ENCODE results near the gene GRIP1. TPM values are rescaled to one million over a fixed set of nuclear protein-coding genes. Genes with fewer than 3 reads are reported as not detected.

GRIP1 gene
- total RNA-seq, 2 experiments from 2014 or later, result 0.53 to 0.95 TPM

DNA sequence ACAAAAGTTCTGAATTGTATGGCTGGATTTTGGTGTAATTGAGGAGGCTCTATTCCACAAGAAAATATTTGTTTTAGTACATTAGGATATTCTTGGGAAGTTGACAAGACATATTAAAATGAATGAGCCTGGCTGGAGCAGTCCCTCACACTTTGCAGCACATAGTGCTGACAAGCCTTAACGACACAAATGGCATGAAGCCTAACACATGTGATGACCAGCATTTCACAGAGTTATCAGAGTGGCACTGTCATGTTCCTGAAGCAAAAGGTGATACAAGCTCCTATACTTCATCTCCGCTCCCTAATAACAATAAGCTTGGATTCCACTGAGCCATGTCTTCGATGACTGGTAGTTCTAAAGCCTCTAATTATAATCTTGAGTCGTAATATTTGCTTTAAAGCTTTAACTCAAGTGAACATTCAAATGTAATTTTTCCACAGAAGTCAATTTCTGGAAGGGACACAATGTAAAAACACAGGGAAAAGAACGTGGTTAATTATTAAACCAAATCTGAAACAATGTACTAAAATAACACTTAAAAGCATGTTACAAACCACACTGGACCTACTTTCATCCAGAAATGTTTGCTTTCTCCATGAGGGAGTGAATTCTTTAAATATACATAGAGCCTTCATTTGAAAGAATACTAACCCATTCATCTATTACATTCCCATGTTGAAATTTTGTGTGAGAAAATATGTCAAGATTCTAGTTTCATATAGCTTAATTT, 49.6 kb downstream of the GRIP1 start:
- Mint-ChIP-seq H3K36me3 (no peaks in the 10 kb centered on the region), H3K27me3 (peaks cover 11% of the 10 kb centered on the region), H3K9me3 (no peaks in the 10 kb centered on the region), H3K27ac (no peak overlapping the region), H3K4me1 (ENCODE audit: low read depth) (no peaks in the 10 kb centered on the region), H3K4me3 (no peak overlapping the region)
- ChIA-PET POLR2A (no interaction called here), CTCF (no interaction called here)
- intact Hi-C loops (cut with micrococcal nuclease), result no loop called here
- no peak for DNase-seq

DNA sequence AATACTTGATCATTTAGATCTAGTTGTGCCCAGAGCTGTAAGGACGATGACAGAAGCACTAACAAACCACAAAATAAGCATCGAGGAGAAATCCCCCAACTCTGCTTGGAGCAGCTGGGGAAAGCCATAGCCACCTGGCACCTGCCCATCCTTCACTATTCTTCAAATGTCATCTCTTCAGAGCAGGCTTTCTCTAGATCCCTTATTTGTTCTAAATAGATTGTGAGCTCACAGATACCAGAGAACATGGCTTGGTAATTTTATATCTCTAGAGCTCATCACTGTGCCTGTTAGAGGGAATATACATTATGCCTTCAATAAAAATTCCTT, 50.9 kb downstream of the GRIP1 start:
- Mint-ChIP-seq H3K27me3 (peaks cover 8% of the 10 kb centered on the region), H3K9me3 (no peaks in the 10 kb centered on the region), H3K4me1 (ENCODE audit: low read depth) (no peaks in the 10 kb centered on the region), H3K36me3 (no peaks in the 10 kb centered on the region), H3K27ac (no peak overlapping the region), H3K4me3 (no peak overlapping the region)
- DNase-seq, result no peak
- intact Hi-C loops (cut with micrococcal nuclease), result no loop called here
- ChIA-PET POLR2A (no interaction called here), CTCF (no interaction called here)

DNA sequence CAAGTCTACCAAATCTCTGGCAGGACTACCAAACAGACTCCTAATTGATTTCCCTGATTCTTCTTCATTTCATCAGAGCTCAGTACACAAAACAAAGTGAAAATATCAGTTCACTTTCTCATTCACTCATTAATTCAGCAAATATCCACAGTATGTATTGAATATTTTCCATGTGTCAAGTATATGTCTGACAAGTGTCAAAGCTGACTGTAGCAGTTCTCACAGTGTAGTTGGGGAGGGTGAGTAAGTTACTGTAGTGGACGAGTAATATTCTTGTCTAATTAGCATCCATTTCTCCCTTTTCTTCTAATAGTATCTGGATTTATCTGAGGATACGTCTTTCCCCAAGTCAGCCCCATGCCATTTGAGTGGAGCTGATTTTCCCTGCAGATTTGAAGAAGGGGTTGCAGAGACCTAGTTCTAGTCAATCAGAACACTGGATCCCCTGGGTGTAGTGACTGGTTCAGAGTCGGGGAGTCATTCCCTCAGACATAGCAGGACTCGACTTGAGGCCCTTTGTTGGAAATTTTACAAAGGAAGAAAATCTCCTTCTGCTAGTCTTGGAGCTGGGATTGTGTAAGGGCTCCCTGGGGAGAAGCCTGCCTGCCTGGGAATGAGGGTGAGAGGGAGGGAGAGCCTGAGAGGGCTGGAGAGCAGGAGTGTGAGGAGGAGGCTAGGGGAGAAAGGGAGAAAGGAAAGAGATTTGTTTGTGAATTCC, 51.4 kb downstream of the GRIP1 start:
- no peak for DNase-seq
- ChIA-PET POLR2A (no interaction called here), CTCF (no interaction called here)
- no peak overlapping the region for H3K4me3 Mint-ChIP-seq
- intact Hi-C loops (cut with micrococcal nuclease), result no loop called here
- no peaks in the 10 kb centered on the region for H3K36me3 Mint-ChIP-seq
- no peaks in the 10 kb centered on the region for H3K9me3 Mint-ChIP-seq
- no peak overlapping the region for H3K27ac Mint-ChIP-seq
- H3K4me1 Mint-ChIP-seq (ENCODE audit: low read depth), result no peaks in the 10 kb centered on the region
- H3K27me3 Mint-ChIP-seq, result peaks cover 8% of the 10 kb centered on the region

DNA sequence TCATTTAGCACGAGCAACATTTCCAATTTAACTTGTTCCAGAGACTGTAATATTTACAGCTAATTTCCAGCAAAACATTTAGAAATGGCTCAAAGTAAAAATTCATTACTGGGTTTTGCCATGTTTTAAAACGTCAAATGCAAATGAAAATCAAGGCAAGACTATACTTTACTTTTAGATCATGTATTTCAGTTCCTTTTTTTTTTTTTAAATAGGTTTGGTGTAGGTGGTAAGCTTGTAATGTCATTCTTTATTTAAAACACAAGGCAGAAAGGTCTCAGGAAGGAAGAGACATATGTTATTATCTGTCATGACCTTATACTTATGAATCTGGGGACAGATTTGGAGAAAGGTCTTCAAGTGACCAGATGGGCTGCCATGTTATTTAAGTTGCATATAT, 54.1 kb downstream of the GRIP1 start:
- no peak for DNase-seq
- intact Hi-C loops (cut with micrococcal nuclease), result no loop called here
- Mint-ChIP-seq H3K4me3 (no peak overlapping the region), H3K36me3 (no peaks in the 10 kb centered on the region), H3K9me3 (no peaks in the 10 kb centered on the region), H3K27me3 (peaks cover 6% of the 10 kb centered on the region), H3K27ac (no peak overlapping the region), H3K4me1 (ENCODE audit: low read depth) (no peaks in the 10 kb centered on the region)
- ChIA-PET CTCF (no interaction called here), POLR2A (no interaction called here)

DNA sequence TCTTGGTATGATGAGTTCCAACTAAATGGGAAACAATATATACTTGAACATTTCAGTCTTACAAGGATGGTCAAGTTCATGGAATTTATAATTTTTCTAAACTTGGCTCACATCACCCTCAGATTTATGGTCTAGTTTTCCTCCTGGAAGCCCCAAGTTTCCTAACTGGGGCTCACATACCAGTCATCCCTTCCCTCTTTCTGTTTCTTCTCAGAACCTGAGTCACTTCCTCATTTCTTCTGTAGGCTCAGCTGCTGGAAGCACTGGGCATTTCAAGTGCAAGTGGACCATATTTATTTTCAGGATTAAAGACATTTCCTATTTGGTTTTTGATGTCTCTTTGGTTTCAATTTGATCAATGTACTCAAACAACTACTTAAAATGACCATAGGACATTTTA, 55.4 kb downstream of the GRIP1 start:
- intact Hi-C loops (cut with micrococcal nuclease), result no loop called here
- ChIA-PET POLR2A (no interaction called here), CTCF (interaction anchor here (0.9 kb wide), 1 partner anchor 88 kb away, joined by 3 read pairs; no protein-coding TSS in a partner anchor)
- Mint-ChIP-seq H3K36me3 (no peaks in the 10 kb centered on the region), H3K4me1 (ENCODE audit: low read depth) (no peaks in the 10 kb centered on the region), H3K27ac (no peak overlapping the region), H3K4me3 (no peak overlapping the region), H3K9me3 (no peaks in the 10 kb centered on the region), H3K27me3 (peaks cover 6% of the 10 kb centered on the region)
- DNase-seq, result no peak

DNA sequence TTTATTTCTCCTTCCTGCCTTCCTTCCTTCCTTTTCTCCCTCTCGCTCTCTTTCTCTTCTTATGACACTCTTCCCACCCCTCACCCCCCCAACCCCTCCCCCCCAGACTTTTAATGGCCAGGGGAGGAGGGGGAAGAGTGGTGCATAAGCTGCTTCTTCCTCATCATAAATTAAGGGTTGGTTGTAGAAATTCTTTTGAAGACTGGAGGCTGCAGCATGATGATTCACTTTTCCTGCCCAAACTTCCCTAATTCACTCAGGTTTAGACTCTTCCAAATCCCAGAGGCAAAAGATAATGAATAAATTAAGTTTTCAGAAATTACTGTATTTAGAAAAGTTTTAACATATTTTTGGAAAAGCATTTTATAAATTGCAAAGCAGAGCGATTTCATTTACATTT, 58.2 kb downstream of the GRIP1 start:
- no peak for DNase-seq
- CTCF ChIA-PET, result no interaction called here
- POLR2A ChIA-PET, result no interaction called here
- Mint-ChIP-seq H3K27ac (no peak overlapping the region), H3K27me3 (no peaks in the 10 kb centered on the region), H3K4me3 (no peak overlapping the region), H3K4me1 (ENCODE audit: low read depth) (no peaks in the 10 kb centered on the region), H3K36me3 (no peaks in the 10 kb centered on the region), H3K9me3 (no peaks in the 10 kb centered on the region)
- intact Hi-C loops (cut with micrococcal nuclease), result no loop called here

DNA sequence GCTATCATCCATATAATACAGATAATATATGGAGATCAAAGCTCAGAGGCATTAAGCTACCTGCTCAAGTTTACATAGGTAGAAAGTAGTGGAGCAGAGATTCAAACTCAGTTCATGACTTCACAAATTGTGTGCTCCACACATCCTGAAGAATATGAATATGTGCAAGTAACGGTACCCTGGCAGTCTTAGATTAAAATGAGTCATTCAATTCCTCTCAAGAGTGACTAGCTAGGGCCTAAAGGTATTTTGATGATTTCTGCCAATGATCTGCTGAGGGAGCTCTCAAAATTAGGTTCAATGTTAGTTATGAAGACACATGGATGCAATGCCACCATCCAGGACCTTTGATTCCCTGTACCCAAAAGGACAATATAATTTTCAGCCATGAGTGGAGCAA, 58.9 kb downstream of the GRIP1 start:
- no peaks in the 10 kb centered on the region for H3K36me3 Mint-ChIP-seq
- H3K27me3 Mint-ChIP-seq, result no peaks in the 10 kb centered on the region
- POLR2A ChIA-PET, result no interaction called here
- CTCF ChIA-PET, result no interaction called here
- no peak overlapping the region for H3K4me3 Mint-ChIP-seq
- no peak for DNase-seq
- intact Hi-C loops (cut with micrococcal nuclease), result no loop called here
- H3K9me3 Mint-ChIP-seq, result no peaks in the 10 kb centered on the region
- H3K4me1 Mint-ChIP-seq (ENCODE audit: low read depth), result no peaks in the 10 kb centered on the region
- no peak overlapping the region for H3K27ac Mint-ChIP-seq

DNA sequence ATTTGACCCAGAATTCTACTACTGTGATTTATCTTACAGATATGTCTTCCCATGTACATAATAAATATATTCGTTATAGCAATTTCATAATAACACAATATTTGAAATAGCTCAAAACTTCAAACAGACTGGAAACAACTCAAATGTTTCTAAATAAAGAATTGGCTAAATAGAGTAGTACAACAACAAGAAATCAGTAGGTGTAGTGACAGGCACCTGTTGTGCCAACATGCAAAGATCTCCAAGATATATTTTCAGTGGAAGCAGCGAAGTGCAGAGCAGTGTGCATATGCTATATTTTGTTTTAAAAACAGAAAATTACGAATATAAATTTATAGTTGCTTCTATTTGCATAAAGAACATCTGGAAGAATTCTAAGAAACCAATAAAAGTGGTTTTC, 60.9 kb downstream of the GRIP1 start:
- Mint-ChIP-seq H3K36me3 (no peaks in the 10 kb centered on the region), H3K27ac (no peak overlapping the region), H3K4me1 (ENCODE audit: low read depth) (no peaks in the 10 kb centered on the region), H3K9me3 (no peaks in the 10 kb centered on the region), H3K27me3 (no peaks in the 10 kb centered on the region), H3K4me3 (no peak overlapping the region)
- POLR2A ChIA-PET, result no interaction called here
- no peak for DNase-seq
- CTCF ChIA-PET, result no interaction called here
- intact Hi-C loops (cut with micrococcal nuclease), result no loop called here

DNA sequence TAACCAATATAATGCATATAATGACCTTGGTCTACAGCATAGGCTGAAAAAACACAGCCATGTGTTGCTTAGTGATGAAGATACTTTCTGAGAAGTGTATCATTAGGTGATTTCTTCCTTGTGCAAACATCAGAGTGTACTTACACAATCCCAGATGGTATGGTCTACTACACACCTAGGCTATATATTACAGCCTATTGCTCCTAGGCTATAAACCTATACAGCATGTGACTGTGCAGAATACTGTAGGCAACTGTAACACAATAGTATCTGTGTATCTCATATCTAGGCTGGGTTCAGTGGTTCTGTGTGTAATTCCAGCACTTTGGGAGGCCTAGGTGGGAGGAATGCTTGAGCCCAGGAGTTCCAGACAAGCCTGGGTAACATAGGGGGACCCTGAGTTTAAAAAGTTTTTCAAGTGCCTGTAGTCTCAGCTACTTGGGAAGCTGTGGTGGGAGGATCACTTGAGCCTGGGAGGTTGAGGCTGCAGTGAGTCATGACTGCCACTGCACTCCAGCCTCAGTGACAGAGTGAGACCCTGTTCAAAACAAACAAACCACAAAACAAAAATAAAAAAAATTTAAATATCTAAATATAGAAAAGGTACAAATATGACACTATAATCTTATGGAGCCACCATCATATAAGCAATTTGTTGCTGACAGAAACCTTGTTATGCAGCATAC, 66.6 kb downstream of the GRIP1 start:
- POLR2A ChIA-PET, result no interaction called here
- Mint-ChIP-seq H3K9me3 (no peaks in the 10 kb centered on the region), H3K4me1 (ENCODE audit: low read depth) (no peaks in the 10 kb centered on the region), H3K27me3 (no peaks in the 10 kb centered on the region), H3K36me3 (no peaks in the 10 kb centered on the region), H3K4me3 (no peak overlapping the region), H3K27ac (no peak overlapping the region)
- intact Hi-C loops (cut with micrococcal nuclease), result no loop called here
- CTCF ChIA-PET, result interaction anchor here (0.6 kb wide), 1 partner anchor 9 kb away, joined by 3 read pairs; no protein-coding TSS in a partner anchor
- DNase-seq, result no peak

DNA sequence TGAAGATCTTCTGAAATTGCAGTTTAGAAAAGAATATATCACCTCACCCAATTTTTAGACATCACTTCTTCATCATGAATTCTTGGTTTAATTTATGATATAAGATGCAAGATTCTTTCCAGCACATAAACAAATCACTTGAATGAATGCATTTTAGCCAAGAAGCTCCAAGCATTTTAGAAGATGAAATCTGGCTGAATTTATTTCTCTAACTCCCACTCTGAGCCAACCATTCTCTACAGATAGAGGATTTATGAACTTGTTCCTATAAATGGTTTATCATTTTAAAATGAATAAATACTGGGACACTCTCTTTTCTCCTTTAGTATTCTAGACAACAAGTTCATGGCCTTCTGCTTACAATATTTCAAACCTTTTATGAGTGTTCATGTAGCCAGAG, 71.7 kb downstream of the GRIP1 start:
- H3K4me3 Mint-ChIP-seq, result no peak overlapping the region
- ChIA-PET CTCF (no interaction called here), POLR2A (interaction anchor here (0.6 kb wide), 1 partner anchor 1621 kb away, joined by 3 read pairs; no protein-coding TSS in a partner anchor)

DNA sequence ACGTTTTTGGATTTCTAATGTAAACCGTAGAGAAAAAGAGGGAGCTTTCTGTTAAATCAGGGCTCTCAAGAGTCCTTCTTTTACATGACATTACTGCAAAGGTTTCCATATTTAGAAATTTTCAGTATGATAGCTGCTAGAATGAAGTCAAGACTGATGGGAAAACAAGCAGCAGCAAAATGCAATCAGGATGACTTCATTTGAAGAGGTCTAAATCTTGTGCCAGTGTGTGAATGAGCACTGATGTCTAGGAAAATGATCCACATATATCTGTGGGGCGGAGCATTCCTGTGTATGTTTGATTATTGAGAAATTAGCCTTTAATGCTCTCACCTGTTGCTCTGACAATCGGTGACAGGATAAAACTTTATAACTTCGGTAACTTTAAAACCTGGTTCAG, 73.6 kb downstream of the GRIP1 start:
- Mint-ChIP-seq H3K27ac (no peak overlapping the region), H3K9me3 (no peaks in the 10 kb centered on the region), H3K27me3 (peaks cover 6% of the 10 kb centered on the region), H3K4me1 (ENCODE audit: low read depth) (no peaks in the 10 kb centered on the region), H3K36me3 (no peaks in the 10 kb centered on the region), H3K4me3 (no peak overlapping the region)
- CTCF ChIA-PET, result no interaction called here
- DNase-seq, result no peak
- intact Hi-C loops (cut with micrococcal nuclease), result no loop called here
- POLR2A ChIA-PET, result no interaction called here

More for the DNA sequence above, 71.7 kb downstream of the GRIP1 start:
- no peak for DNase-seq
- H3K4me1 Mint-ChIP-seq (ENCODE audit: low read depth), result no peaks in the 10 kb centered on the region
- intact Hi-C loops (cut with micrococcal nuclease), result no loop called here
- no peaks in the 10 kb centered on the region for H3K36me3 Mint-ChIP-seq
- no peak overlapping the region for H3K27ac Mint-ChIP-seq
- peaks cover 6% of the 10 kb centered on the region for H3K27me3 Mint-ChIP-seq
- H3K9me3 Mint-ChIP-seq, result no peaks in the 10 kb centered on the region

DNA sequence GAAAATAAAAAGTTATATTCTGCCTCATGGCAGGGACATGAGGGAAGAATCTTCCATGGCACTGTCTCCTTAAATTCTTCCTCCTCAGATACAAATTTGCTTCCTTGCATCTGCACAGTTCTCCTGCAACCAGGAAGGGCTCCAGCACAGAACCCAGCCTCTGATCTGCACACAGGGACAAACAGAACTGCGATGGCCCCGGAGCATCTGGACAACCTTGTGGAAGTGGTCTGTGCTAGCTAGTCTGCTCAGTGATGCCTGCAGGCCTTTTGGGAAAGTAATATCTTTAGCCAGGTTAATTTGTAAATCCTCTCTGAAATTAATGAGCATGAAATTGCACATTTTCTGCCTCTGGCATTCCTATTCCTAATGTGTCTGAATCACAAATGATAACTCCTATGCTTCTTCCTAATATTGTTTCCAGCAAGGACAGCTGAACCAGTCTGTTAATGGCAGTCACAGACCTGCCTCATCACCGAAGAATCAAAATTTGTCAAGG, 74.8 kb downstream of the GRIP1 start:
- CTCF ChIA-PET, result no interaction called here
- POLR2A ChIA-PET, result no interaction called here
- no peak for DNase-seq
- intact Hi-C loops (cut with micrococcal nuclease), result no loop called here
- Mint-ChIP-seq H3K4me3 (no peak overlapping the region), H3K27ac (no peak overlapping the region), H3K27me3 (peaks cover 6% of the 10 kb centered on the region), H3K9me3 (no peaks in the 10 kb centered on the region), H3K36me3 (no peaks in the 10 kb centered on the region), H3K4me1 (ENCODE audit: low read depth) (no peaks in the 10 kb centered on the region)

Measured in activated CD4-positive, alpha-beta memory T cell treated with anti-CD3 and anti-CD28 coated beads for 36 hours (primary cell).